CD4-positive, alpha-beta T cell treated with Interleukin-4 for 1 hour (primary cell): ENCODE measurements around the gene APP.
"Not testable (repeated sequence)": the region's sequence is repeated elsewhere in the genome, so short reads cannot be mapped to it uniquely, and the experiment has no call there.

ENCODE experiments used
- DNase-seq, 2 donors: peaks; one replicate each; pipeline ENCODE4 v3.0.0-alpha.2; 2020 to 2022

The APP gene

GRCh38 chr21:26013970-26014369, 156.6 kb downstream of the APP start:
- DNase-seq, result no peak

GRCh38 chr21:26012482-26012881, 158.1 kb downstream of the APP start:
- DNase-seq, result not testable (repeated sequence)

DNA sequence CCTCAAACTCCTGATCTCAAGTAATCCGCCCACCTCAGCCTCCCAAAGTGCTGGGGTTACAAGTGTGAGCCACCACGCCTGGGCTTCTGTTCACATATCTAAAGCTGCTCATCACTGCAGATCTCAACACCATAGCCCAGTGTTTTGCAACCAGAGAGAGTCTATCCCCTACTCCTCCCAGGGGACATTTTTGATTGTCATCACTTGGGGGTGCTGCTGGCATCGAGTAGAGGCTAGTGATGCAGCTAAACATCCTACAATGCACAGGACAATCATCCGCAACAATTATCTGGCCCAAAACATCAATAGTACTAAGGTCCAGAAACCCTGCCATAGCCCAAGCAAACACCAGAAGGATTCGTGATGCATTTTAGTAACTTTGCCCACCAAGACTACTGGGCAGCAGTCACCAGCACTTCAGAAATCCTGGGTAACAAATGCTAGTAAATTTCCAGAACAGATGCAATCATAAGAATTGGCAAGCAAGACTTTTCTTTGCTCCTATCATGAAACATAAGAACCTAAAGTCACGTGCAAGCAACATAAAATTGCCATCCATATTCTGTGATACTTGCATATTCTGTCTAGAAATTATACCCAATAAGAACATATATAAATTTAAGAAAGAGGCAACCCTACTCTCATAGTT, 159.2 kb downstream of the APP start:
- DNase-seq, result no peak

DNA sequence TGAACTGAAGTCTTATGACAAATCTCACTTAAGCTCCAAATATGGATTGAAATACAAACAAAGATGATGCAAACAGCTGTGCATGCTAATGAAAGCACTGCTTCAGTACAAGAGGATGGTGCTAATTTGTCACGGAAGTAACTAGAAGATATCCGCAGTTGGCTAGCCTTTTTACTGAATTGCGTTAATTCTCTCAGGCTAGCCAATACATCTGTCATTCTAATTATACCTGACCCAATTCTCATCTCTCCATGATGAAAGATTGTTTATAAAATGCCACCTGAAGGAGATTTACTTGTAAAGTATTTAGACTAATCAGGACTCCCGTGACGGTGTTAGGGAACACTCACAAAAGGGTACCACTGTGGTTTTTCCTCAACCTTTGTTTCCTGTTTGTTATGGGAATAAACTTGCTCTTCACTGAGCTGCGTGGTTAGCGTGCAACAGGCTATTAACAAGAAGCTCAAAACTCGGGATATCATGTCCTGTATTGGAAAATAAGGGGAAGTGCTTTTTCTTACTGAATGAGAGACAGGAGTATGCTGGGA, 162.5 kb downstream of the APP start:
- no peak for DNase-seq

DNA sequence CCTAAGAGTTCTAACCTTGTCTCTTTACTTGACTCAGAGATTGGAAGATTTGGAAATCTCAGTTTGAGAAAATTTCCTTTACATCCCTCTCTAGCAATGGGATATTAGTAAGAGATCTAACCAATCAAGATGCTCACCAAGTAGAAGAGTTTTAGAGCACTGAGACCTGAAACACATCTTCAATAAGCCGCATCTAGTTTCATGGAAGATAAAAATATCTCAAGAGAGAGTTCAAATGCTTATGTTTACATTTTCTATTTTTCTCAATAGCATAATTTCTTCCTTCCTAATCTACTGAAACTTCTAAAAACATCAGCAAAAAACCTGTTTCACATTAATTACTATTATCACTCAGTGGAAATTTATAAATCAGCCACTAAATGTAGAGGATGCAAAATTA, 165.1 kb downstream of the APP start:
- DNase-seq, result no peak

GRCh38 chr21:26003404-26003803, 167.2 kb downstream of the APP start:
- DNase-seq, result no peak

DNA sequence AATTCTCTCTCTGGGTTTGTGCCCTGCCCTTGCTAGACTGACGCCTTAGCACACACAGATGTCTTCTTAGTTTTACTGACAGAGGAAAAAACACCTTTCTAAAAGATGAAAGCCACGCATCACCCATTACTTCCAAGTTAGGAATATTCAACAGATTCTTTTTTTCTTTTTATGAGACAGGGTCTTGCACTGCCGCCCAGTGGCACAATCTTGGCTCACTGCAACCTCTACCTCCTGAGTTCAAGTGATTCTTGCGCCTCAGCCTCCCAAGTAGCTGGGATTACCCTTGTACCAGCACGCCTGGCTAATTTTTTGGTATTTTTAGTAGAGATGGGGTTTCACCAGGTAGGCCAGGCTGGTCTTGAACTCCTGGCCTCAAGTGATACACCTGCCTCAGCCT, 169.2 kb downstream of the APP start:
- DNase-seq, result no peak

DNA sequence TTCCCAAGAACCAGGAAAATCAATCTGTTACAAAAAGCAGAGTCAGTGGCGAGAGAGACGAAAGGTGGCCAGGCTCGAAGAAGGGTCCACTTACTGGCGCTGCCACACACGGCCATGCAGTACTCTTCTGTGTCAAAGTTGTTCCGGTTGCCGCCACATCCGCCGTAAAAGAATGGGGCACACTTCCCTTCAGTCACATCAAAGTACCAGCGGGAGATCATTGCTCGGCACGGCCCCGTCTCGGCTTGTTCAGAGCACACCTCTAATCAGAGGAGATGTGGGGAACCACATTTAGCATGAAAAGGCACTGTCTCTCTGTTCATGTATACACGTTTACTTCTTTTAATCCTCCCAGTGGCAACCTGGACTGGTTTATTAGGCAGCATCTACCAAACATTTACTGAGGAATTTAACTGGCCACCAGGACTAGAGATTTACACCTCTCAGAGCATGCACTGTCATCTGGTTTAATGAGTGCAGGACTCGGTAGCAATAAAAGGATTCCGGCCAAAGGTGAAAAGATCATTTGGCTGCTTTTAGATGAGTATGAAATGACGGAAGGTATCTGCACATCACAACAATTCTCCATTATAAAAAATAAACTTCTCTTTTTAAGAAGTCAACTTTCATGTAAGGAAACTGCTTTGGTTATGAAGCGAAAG, 170.5 kb downstream of the APP start:
- DNase-seq, result peak; percentile 20 to 23

DNA sequence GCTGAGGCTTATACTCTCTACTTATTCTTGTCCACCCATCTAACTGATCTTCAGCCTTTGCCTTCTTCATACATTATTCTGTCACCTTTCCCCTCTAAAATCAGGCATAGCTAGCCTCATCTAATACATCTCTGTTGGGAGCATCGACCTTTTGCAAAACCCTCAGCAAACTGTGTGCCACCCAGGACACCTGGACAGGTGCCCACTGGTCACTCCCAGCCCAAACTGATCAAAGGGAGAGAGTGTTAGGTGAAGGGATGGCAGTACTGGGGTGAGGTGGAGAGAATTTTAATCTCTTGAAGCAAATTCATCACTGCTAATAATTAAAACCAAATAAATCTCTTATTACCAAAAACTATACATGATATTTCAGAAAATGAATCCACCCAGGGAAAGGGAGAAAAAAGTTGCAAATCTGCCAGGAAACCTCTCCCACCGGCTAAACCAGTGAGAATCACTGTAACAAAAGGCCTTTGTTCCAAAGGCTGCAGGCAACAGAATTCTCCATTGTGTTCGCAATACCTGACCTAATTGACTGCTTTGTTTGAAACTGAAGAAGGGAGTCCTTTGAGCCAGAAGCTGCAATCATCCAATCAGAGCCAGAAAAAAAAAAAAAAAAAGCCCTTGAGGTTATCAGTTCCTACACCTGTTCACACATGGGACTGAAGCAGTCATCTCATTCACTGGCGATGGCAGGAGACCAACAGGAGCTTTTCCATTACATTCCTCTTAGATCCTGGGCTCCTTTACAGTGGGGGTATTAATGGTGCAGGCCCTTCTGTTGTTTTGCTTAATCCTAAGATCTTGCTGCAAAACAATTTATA, 172.6 kb downstream of the APP start:
- no peak for DNase-seq

DNA sequence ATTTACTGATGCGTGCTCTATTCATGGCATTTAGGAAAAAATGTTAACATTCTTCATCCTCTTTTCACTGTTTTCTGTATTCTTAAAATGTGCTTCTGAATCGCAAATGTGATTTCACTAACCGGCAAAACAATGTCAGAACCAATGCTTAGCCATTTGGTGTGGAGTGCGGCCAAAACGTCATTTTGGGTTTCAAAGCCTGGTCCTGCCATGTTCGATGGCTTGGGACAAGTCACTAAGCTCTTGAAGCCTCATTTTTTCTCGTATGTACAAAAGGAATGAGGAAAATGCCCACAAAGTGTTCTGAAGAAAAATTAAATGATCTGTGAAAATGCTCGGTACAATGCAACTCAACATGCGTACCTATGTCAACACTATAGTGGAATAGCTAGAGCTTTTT, 175.3 kb downstream of the APP start:
- DNase-seq, result no peak

DNA sequence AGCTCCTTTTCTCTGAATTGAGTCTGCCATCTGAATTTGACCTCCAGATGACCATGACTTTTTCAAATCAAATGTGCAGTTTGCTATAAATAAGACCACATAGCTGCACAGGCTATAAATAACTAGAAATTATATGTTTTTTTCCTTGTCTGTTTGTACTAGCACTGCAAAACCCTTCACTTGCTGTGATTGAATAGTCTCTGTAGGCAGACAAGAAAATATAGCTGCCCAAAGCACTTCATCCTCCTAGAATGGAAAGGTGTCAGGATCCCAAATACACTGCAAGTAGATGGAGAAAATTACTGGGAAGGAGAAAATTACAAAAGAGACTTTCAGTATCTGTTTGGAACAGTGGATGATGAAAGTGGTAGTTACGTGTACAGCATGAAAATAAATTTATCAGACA, 175.8 kb downstream of the APP start:
- no peak for DNase-seq

GRCh38 chr21:25988738-25989137, 181.8 kb downstream of the APP start:
- DNase-seq, result no peak

DNA sequence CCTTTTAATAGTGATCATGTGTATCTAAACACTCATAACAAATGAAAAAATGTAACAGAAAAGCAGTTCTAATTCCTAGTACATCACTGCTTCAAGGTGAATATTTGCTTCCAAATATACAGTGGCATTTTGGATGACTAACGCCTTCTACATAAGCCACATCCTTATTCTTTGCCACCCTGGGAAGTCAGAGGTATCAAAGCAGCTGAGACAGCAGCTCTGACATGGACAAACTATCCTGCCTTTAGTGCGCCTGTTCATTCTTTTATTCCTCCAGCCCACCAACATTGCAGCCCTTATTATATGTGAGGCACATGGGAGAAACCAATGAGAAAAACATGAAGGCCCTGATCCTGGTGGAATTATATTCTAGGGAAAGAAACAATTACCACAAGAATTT, 183.0 kb downstream of the APP start:
- no peak for DNase-seq

- DNase-seq, result no peak
These were observed 183.6 kb downstream of the APP start for GRCh38 chr21:25986928-25987327.

- DNase-seq, result no peak
These were observed 184.6 kb downstream of the APP start for GRCh38 chr21:25985990-25986389.

DNA sequence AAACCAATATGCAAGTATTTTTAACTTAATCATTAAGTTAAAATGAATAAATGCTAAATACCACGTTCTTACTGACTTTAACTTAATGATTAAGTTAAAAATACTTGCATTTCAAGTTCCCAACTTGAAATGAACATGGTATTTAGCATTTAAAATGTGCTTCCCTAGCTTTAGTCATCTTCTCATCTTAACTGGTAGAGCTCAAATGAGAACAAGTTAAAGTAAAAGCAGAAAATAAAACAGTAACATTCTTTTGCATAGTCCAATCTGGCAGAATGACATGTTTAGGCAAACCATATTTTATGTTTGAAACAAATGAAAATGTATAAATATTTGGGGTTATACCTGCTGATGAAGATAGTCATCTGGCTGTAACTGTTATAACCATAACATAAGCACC, 186.0 kb downstream of the APP start:
- DNase-seq, result no peak

GRCh38 chr21:25983745-25984144, 186.8 kb downstream of the APP start:
- no peak for DNase-seq

DNA sequence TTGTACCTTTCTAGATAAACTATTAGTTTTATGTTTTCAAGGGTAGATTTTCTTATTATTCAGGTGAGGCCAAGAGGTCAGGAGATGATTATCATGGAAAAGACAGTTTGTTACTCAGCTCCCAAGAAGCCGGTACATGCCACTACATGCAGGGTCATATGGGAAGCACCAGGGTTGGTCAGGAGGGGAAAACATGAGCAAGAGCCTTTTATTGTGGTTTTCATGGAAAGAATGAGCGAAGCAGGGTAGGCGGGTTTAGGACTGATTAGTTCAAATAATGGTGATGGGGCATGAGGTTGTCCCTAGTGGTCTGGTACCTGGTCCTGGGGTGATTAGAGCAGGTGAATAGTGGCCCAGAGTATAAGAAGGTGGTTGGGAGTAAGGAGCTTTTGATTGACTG, 189.9 kb downstream of the APP start:
- no peak for DNase-seq

GRCh38 chr21:25979845-25980616, 190.5 kb downstream of the APP start:
- DNase-seq, result no peak

GRCh38 chr21:25977068-25977611, 193.4 kb downstream of the APP start:
- no peak for DNase-seq

DNA sequence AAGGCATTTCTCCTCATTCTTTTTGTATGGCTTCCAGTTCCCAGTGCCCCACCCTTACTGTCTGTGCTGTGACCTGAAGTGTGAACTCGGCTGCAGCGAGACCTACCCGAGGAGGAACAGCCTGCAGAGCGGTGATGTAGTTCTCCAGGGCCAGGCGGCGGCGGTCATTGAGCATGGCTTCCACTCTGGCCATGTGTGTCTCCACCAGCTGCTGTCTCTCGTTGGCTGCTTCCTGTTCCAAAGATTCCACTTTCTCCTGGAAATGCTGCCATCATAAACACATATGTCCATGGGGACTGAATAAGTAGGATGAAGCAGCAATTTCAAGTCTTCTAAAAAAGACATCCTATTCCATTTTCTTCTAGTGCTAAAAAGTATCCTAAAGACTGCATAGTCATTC, 195.6 kb downstream of the APP start:
- no peak for DNase-seq

- DNase-seq, result no peak
These were observed 200.2 kb downstream of the APP start for GRCh38 chr21:25970254-25970930.
